Spleen (tissue), 7 donors: ENCODE measurements around the gene RASSF3.

ENCODE experiments used
- CTCF ChIP-seq, 11 experiments: fragments of 200-600 bp in 7 of 11; fragments of 450-650 bp in 4 of 11; sonication (generic) in 4 of 11; IDR thresholded peaks in 8 of 11; conservative IDR thresholded peaks in 3 of 11; 1 replicate in 7 of 11; 2 replicates in 4 of 11; pipeline versions ENCODE4 v1.4.0 to v1.8.0; 2016 to 2021; ENCODE audit warnings: antibody characterized with exemption in 11 of 11, inconsistent platforms in 4 of 11, mild to moderate bottlenecking in 1 of 11
- POLR2A ChIP-seq, 3 donors: fragments of 450-650 bp; IDR thresholded peaks; one replicate each; pipeline ENCODE4 v1.5.1; 2017; ENCODE audit warnings: antibody characterized with exemption in 3 of 3, mild to moderate bottlenecking in 1 of 3
- POLR2AphosphoS5 ChIP-seq, 3 donors: sonication (generic); formaldehyde crosslinking; IDR thresholded peaks; one replicate each; pipeline ENCODE4 v1.5.1; 2017; ENCODE audit warnings: antibody characterized with exemption in 3 of 3
- donor health status: DM: no; HTN: no; CAD: no; lungs with moderate emphysema.
- donor health status: DM: no; HTN: no; CAD: no.
- donor health status: DM: no; HTN: no; CAD: no.

DNA sequence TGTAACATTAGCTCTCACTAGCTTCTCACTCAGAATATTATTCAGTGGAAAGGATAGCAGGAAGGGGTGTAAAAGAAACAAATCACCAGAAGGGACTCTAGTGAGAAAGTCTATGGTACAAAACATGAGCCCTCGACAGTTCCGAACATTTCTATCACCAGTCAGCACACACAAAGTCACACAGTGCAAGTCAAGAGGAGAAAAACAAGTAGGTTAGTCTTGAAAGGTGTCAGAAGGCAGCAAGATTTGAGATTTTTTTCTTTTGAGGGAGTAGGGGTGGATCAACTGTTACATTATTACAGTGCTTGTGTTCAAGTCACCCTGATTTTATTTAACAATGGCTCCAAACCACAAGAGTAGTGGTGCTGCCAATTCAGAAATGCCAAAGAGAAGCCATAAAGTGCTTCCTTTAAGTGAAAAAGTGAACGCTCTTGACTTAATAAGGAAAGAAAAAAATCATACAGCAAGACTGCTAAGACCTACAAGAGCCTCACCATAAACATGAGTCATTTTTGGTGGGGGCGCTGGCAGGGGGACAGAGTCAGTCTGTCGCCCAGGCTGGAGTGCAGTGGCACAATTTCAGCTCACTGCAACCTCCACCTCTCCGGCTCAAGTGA, 106.7 kb downstream of the RASSF3 start:
- no peak for TF ChIP-seq POLR2AphosphoS5 (IDR thresholded peaks at IDR 0.05)
- TF ChIP-seq CTCF (IDR thresholded peaks at IDR 0.05 in 8 of 11, conservative IDR thresholded peaks at IDR 0.05 in 3 of 11): no peak
- TF ChIP-seq POLR2A (IDR thresholded peaks at IDR 0.05): no peak
